Thyroid gland (tissue), 4 donors: ENCODE measurements around the gene JADE3.

Source experiments
- POLR2A ChIP-seq, 2 donors: fragments of 450-650 bp; IDR thresholded peaks; one replicate each; pipeline ENCODE4 v1.6.1; 2017; ENCODE audit warnings: antibody characterized with exemption in 2 of 2, mild to moderate bottlenecking in 2 of 2, moderate library complexity in 1 of 2
- TF ChIP-seq, protein P1 (sequence below), 6 experiments: fragments of 200-600 bp in 3 of 6; fragments of 450-650 bp in 3 of 6; sonication (generic) in 3 of 6; IDR thresholded peaks; one replicate each; pipeline ENCODE4 v1.5.1; 2016 to 2019; ENCODE audit warnings: antibody characterized with exemption in 6 of 6, mild to moderate bottlenecking in 2 of 6, inconsistent platforms in 1 of 6, moderate library complexity in 1 of 6

DNA sequence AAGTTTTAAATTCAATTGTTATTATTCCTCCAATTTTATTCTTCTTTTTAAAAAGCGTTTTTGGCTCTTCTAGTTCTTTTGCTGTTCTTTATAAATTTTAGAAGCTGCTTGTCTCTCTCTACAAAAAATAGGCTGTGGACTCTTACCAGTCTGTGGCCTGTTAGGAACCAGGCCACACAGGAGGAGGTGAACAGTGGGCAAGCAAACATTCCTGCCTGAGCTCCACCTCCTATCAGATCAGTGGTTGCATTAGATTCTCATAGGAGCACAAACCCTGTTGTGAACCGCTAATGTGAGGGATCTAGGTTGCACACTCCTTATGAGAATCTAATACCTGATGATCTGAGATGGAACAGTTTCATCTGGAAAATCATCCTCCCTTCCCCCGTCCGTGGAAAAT is 23.1 kb downstream of the JADE3 start:
- TF ChIP-seq, protein P1, sequence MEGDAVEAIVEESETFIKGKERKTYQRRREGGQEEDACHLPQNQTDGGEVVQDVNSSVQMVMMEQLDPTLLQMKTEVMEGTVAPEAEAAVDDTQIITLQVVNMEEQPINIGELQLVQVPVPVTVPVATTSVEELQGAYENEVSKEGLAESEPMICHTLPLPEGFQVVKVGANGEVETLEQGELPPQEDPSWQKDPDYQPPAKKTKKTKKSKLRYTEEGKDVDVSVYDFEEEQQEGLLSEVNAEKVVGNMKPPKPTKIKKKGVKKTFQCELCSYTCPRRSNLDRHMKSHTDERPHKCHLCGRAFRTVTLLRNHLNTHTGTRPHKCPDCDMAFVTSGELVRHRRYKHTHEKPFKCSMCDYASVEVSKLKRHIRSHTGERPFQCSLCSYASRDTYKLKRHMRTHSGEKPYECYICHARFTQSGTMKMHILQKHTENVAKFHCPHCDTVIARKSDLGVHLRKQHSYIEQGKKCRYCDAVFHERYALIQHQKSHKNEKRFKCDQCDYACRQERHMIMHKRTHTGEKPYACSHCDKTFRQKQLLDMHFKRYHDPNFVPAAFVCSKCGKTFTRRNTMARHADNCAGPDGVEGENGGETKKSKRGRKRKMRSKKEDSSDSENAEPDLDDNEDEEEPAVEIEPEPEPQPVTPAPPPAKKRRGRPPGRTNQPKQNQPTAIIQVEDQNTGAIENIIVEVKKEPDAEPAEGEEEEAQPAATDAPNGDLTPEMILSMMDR (IDR thresholded peaks at IDR 0.05), result no peak
- TF ChIP-seq POLR2A (IDR thresholded peaks at IDR 0.05), result no peak
